GM12875 (cell line): ENCODE results near the gene PPP1R3D.
"Not testable (repeated sequence)": the region's sequence is repeated elsewhere in the genome, so short reads cannot be mapped to it uniquely, and the experiment has no call there.

Source experiments
- H3K4me3 ChIP-seq: one replicate; pipeline ENCODE4 v1.5.1; 2011; ENCODE audit warnings: low read depth, low read length, control low read depth
- TF ChIP-seq, protein P1 (sequence below): IDR thresholded peaks from 2 replicates; pipeline ENCODE4 v1.5.1; 2011; ENCODE audit warnings: low read depth, mild to moderate bottlenecking, control low read depth, inconsistent platforms, low read length, moderate library complexity, borderline replicate concordance; ENCODE audit not compliant: insufficient read depth

The PPP1R3D gene

DNA sequence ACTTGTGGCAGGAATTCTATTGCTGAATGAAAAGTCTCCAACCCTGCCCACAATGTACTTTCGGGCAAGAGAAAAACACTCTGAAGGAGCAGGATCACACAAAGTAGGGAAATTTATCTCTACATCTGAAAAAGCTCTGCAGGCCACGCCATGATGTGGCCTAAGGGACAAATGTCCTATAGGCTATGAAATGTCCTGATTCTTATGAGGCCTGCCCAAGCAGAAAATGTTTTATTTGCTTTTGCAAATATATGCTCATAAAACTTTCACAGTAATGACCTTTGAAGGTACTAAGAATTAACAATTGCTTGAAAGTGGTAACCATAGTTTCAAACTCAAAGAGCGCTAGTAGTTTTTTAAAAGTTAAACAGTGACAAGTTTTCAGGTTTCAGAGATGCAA, 37.6 kb downstream of the PPP1R3D start:
- TF ChIP-seq, protein P1, sequence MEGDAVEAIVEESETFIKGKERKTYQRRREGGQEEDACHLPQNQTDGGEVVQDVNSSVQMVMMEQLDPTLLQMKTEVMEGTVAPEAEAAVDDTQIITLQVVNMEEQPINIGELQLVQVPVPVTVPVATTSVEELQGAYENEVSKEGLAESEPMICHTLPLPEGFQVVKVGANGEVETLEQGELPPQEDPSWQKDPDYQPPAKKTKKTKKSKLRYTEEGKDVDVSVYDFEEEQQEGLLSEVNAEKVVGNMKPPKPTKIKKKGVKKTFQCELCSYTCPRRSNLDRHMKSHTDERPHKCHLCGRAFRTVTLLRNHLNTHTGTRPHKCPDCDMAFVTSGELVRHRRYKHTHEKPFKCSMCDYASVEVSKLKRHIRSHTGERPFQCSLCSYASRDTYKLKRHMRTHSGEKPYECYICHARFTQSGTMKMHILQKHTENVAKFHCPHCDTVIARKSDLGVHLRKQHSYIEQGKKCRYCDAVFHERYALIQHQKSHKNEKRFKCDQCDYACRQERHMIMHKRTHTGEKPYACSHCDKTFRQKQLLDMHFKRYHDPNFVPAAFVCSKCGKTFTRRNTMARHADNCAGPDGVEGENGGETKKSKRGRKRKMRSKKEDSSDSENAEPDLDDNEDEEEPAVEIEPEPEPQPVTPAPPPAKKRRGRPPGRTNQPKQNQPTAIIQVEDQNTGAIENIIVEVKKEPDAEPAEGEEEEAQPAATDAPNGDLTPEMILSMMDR = no peak
- H3K4me3 ChIP-seq = no peak overlapping the region

DNA sequence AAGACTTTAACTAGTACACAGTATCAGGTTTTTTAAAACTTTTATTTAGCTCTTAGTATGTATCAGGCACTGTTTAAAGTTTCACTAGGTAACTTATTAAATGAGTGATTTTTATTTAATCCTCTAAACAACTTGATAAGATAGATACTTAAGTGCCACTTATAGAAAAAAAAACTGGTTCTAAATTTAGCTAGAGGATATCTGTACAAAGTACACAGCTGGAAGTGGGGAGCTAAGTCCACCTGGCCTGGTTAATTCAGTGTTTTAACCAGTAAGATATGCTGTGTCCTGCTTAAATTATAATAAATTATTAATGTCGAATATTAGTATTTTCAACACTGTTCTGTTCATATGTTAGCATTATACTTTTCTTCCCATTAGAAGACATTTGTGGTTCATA, 44.2 kb downstream of the PPP1R3D start:
- no peak overlapping the region for H3K4me3 ChIP-seq
- TF ChIP-seq, protein P1 = no peak

DNA sequence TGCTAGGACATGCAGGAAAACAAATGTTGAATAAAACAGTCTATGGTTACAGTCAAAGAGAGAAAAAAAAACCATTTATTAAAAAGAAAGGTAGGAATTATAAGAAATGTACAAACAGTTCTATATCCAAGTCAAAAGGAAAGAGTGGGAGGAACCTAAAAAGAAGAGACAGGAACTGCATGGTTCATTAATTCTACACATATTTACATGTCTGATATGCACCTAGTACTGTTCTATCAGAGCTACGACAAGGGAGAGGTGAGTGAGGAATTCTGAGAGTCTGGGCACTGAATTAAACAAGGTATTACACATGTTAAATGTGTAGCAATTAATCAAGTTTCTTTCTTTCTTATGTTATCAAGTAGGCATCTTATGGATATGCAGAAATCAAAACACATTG, 48.5 kb downstream of the PPP1R3D start:
- TF ChIP-seq, protein P1 = no peak

DNA sequence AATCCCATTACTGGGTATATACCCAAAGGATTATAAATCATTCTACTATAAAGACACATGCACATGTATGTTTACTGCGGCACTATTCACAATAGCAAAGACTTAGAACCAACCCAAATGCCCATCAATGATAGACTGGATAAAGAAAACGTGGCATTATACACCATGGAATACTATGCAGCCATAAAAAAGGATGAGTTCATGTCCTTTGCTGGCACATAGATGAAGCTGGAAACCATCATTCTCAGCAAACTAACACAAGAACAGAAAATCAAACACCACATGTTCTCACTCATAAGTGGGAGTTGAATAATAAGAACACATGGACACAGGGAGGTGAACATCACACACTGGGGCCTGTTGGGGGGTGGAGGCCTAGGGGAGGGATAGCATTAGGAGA, 50.1 kb downstream of the PPP1R3D start:
- not testable (repeated sequence) for H3K4me3 ChIP-seq

More for the DNA sequence above, 48.5 kb downstream of the PPP1R3D start:
- no peak overlapping the region for H3K4me3 ChIP-seq

DNA sequence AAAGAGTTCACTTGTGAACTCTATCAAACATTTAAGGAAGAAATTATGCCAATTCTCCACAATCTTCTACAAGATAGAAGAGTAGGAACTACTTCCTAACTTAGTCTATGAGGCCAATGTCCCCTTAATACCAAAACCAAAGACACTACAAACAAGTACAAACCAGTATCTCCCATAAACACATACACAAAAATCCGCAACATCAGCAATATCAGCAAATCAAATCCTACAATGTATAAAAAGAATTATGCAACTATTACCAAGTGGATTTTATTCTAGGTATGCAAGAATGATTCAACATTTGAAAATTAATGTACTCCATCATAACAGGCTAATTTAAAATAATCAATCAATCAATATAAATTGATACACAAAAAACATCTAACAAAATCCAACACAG, 52.1 kb downstream of the PPP1R3D start:
- TF ChIP-seq, protein P1 = no peak
- H3K4me3 ChIP-seq = no peak overlapping the region
